Measurements from ENCODE around the gene HDGF.

DNA sequence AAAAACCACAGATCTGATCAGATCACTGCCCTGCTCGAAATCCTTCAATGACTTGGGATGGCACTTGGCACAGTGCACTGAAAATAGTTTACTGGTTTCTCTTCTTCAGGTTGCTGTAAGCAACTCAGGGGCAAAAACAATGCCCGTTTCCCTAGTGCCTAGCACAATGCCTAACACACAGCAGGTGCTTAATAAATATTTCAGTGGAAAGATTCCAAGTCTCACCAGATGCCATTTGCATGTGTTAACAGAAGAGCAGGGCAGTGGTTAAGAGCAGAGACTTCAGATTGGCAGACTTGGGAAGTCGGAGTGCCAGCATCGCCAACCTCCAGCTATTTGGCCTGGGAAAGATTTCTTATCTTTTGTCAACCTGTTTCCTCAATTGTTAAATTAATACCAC lies 34.1 kb downstream of the HDGF start:
- TF ChIP-seq, protein P1, sequence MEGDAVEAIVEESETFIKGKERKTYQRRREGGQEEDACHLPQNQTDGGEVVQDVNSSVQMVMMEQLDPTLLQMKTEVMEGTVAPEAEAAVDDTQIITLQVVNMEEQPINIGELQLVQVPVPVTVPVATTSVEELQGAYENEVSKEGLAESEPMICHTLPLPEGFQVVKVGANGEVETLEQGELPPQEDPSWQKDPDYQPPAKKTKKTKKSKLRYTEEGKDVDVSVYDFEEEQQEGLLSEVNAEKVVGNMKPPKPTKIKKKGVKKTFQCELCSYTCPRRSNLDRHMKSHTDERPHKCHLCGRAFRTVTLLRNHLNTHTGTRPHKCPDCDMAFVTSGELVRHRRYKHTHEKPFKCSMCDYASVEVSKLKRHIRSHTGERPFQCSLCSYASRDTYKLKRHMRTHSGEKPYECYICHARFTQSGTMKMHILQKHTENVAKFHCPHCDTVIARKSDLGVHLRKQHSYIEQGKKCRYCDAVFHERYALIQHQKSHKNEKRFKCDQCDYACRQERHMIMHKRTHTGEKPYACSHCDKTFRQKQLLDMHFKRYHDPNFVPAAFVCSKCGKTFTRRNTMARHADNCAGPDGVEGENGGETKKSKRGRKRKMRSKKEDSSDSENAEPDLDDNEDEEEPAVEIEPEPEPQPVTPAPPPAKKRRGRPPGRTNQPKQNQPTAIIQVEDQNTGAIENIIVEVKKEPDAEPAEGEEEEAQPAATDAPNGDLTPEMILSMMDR (conservative IDR thresholded peaks at IDR 0.05) = no peak
- TF ChIP-seq ZFX (IDR thresholded peaks at IDR 0.05) = no peak
